ENCODE measurements around the gene CCDC85B.
"Not testable (repeated sequence)": the region's sequence is repeated elsewhere in the genome, so short reads cannot be mapped to it uniquely, and the experiment has no call there.

Gene CCDC85B

DNA sequence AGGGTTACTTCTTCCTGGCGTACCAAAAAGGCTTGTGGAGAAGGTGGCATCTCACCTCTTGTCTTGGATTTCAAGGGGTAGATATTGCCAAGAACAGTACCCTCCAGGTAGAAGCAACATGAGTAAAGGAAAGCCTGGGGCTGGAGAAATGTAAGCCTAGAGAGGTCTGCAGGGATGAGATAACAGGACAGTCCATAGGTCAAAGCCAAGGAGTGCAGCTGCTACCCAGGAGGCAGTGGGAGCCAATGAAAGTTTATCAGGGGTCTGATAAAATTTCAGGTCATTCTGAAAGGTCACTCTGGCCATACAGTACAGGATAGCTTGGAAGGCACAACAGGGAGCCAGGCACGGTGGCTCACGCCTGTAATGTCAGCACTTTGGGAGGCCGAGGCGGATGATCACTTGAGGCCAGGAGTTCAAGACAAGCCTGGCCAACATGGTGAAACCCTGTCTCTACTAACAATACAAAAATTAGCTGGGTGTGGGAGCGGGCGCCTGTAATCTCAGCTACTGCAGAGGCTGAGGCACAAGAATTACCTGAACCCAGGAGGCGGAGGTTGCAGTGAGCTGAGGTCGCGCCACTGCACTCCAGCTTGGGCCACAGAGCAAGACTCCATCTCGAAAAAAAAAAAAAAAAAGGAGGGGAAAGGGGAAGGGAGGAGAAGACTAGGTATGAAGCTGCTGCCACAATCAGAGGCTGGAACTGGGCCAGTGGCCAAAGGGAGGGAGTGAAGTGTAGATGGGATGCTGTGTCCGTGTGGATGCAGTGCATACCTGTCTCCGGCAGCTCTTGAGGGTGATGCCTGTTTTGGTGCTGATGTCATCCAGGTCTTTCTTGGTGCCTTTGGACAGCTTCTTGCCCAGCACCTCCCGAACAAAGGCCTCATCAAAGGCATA is 3.4 kb upstream of the CCDC85B start:
- peaks cover 64% of the 10 kb centered on the region for H3K4me1 ChIP-seq (ENCODE audit: control insufficient read depth, insufficient read depth, low read length)
- H3K4me3 ChIP-seq (ENCODE audit: low read length), result peak overlapping the region; percentile 90
- peaks cover 15% of the 10 kb centered on the region for H3K36me3 ChIP-seq (ENCODE audit: control insufficient read depth, insufficient read depth, low read length)
- H3K27me3 ChIP-seq (ENCODE audit: control insufficient read depth, insufficient read depth, low read length), result no peaks in the 10 kb centered on the region
- peak overlapping the region; percentile 72 for H3K9ac ChIP-seq (ENCODE audit: low read length)
- no peaks in the 10 kb centered on the region for H3K9me3 ChIP-seq (ENCODE audit: control insufficient read depth, low read length)

DNA sequence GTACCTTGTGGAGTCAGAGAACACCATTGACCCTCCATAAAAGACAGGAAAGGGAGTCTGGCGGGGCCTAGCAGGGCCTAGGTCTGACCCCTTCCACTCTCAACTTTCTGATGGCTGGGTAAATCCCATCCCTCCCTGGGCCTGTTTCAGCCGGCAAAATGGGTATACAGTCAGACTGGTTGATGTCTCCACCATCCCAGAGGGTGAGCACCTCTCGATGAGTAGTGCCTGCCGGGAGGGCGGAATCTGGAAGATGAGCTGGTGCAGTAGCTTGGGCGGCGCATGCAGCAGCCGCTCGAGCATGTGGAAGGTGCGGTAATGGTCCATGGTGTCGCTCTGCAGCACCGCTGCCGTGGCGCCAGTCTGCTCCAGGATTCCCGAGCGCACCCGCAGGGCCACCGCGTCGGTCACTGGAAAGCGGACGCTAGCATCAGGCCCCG is 2.7 kb upstream of the CCDC85B start:
- Histone ChIP-seq H3K4me3 (ENCODE audit: low read length) (peak overlapping the region; percentile 90), H3K9me3 (ENCODE audit: control insufficient read depth, low read length) (no peaks in the 10 kb centered on the region), H3K4me1 (ENCODE audit: control insufficient read depth, insufficient read depth, low read length) (peaks cover 70% of the 10 kb centered on the region), H3K36me3 (ENCODE audit: control insufficient read depth, insufficient read depth, low read length) (peaks cover 15% of the 10 kb centered on the region), H3K9ac (ENCODE audit: low read length) (peak overlapping the region; percentile 72), H3K27me3 (ENCODE audit: control insufficient read depth, insufficient read depth, low read length) (no peaks in the 10 kb centered on the region)

DNA sequence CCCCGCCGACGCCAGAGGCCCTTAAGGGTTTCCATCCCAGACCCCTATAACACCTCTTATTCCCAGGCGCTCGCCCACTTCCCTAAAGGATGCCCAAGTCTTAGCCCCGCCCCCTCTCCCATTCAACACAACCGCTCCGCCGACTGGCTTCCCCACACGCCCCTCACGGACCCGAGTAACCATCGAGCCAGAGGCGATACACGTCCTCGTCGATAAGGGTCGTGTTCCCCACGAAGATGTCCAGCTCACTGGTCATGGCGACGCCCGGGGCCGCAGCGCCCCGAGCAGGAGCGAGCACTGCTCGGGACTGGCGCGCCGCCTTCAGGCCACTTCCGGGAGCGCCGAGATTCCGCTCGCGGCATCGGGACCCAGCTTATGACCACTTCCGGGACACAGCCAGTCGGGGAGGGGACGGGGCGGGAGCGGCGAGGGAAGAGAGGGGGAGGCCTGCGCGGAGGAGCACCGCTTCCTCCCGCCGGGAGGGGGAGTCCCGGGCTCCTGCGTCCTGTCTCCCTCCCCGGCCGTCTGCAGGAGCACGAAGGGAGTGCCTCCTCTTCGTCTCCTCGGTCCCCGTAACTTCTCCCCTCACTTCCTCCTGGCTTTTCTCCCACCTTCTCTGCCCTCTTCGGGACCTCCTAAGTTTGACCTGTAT is 2.2 kb upstream of the CCDC85B start, which contains the start of gene FIBP:
FIBP (minus strand) TSS at position 309 of the 652 bp plus-strand sequence; CDS start at position 256, 53 bp downstream.
- peaks cover 75% of the 10 kb centered on the region for H3K4me1 ChIP-seq (ENCODE audit: control insufficient read depth, insufficient read depth, low read length)
- H3K9me3 ChIP-seq (ENCODE audit: control insufficient read depth, low read length), result no peaks in the 10 kb centered on the region
- peaks cover 13% of the 10 kb centered on the region for H3K36me3 ChIP-seq (ENCODE audit: control insufficient read depth, insufficient read depth, low read length)
- H3K27me3 ChIP-seq (ENCODE audit: control insufficient read depth, insufficient read depth, low read length), result no peaks in the 10 kb centered on the region
- H3K9ac ChIP-seq (ENCODE audit: low read length), result peak within 1 kb of the TSS; percentile 72
- peak within 1 kb of the TSS; percentile 90 for H3K4me3 ChIP-seq (ENCODE audit: low read length)

DNA sequence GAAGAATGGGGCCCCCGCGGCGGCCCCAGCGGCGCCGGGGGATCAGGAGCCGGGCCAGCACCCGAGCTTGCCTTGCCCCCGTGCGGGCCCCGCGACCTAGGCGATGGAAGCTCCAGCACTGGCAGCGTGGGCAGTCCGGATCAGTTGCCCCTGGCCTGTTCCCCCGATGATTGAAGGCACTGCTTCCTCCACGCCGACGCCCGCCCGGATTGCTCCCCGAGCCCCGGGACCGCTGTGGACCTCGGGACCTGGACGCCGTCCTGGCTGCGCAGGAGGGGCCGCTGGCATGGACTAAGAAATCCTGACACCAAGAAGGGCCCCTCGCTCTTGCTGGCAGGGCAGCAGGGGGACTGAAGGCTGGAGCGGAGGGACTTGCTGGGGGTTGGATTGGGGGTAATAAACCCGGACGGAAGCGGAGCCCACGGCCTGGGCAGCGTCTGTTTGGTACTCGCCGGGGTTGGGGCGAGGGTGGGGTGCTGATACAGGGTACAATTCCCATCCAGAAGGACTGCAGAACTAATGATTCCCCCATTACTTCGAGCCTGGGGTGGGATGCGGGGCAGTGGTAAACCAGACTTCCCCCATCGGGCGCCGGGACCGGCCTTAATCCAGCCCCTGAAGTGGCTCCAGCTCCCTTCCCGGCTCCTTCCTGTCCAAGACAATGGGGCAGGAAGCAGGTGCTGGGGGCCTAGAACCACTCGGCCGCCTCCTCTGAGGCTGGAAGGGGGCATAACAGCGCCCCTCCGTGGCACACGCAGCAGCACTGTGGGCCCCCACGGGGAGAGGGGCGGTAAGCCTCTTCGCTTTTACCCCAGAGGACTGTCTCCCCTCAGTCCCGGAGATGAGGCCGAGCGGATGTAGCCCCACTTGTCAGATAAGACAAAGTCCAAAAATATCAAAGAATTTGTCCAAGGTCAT is 1.0 kb downstream of the CCDC85B start:
- no peaks in the 10 kb centered on the region for H3K36me3 ChIP-seq (ENCODE audit: control insufficient read depth, insufficient read depth, low read length)
- peaks cover 56% of the 10 kb centered on the region for H3K4me1 ChIP-seq (ENCODE audit: control insufficient read depth, insufficient read depth, low read length)
- H3K9ac ChIP-seq (ENCODE audit: low read length), result peak overlapping the region; percentile 72
- H3K4me3 ChIP-seq (ENCODE audit: low read length), result peak overlapping the region; percentile 69
- no peaks in the 10 kb centered on the region for H3K9me3 ChIP-seq (ENCODE audit: control insufficient read depth, low read length)
- no peaks in the 10 kb centered on the region for H3K27me3 ChIP-seq (ENCODE audit: control insufficient read depth, insufficient read depth, low read length)

DNA sequence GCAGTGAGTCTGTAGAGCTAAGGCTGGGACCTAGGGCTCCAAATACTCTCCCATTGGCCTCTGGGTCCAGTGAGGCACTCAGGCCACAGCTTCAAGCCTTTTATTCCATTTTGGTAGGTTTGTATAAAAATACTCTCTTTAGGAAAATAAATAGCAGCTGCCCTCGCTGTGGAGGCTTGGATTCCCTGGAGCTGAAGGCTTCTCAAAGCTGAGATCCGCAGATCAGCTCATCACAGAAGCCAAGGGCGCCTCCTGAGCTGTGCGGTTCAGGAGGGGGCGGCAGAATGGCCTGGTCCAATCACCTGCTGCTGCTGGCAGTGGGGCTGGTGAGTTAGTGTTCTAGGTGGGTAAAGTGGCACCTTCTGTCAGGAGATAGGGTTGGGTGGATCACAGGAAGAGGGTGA is 1.7 kb downstream of the CCDC85B start:
- peak overlapping the region; percentile 72 for H3K9ac ChIP-seq (ENCODE audit: low read length)
- not testable (repeated sequence) for H3K4me3 ChIP-seq (ENCODE audit: low read length); H3K36me3 ChIP-seq (ENCODE audit: control insufficient read depth, insufficient read depth, low read length); H3K27me3 ChIP-seq (ENCODE audit: control insufficient read depth, insufficient read depth, low read length); H3K9me3 ChIP-seq (ENCODE audit: control insufficient read depth, low read length)
- H3K4me1 ChIP-seq (ENCODE audit: control insufficient read depth, insufficient read depth, low read length), result peaks cover 50% of the 10 kb centered on the region

DNA sequence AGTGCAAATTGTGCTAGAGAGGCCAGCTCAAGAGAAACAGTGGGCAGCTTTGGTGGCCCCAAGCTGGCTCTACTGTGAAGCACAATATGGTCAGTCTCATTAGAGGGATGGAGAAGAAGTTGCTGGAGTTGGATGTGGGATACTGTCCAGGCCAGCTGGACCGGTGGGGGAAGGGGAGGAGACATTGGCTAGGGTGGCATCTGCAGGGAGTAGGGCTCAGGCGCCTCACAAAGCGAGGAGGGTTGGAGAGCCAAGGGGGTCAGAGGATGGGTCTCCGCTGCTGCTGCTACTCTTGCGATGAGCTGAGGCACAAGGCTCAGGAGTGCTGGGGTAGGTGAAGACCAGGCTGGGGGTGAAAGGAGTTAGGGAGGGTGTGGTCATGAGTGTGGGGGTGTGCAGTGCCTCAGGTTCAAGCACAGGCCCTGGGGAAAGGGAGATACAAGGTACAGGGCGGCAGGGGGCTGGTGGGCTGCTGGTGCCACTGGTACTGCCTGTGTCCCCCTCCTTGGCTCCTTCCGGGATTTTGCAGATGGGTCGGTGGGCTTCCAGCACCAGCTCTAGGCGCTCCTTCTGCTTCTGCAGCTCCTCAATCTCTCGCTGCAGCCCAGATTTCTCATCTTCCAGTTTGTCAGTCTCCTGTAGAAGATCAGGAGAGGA is 2.3 kb downstream of the CCDC85B start:
- Histone ChIP-seq H3K9me3 (ENCODE audit: control insufficient read depth, low read length) (no peaks in the 10 kb centered on the region), H3K4me1 (ENCODE audit: control insufficient read depth, insufficient read depth, low read length) (peaks cover 43% of the 10 kb centered on the region), H3K36me3 (ENCODE audit: control insufficient read depth, insufficient read depth, low read length) (no peaks in the 10 kb centered on the region), H3K9ac (ENCODE audit: low read length) (peak overlapping the region; percentile 72), H3K27me3 (ENCODE audit: control insufficient read depth, insufficient read depth, low read length) (no peaks in the 10 kb centered on the region), H3K4me3 (ENCODE audit: low read length) (no peak overlapping the region)

DNA sequence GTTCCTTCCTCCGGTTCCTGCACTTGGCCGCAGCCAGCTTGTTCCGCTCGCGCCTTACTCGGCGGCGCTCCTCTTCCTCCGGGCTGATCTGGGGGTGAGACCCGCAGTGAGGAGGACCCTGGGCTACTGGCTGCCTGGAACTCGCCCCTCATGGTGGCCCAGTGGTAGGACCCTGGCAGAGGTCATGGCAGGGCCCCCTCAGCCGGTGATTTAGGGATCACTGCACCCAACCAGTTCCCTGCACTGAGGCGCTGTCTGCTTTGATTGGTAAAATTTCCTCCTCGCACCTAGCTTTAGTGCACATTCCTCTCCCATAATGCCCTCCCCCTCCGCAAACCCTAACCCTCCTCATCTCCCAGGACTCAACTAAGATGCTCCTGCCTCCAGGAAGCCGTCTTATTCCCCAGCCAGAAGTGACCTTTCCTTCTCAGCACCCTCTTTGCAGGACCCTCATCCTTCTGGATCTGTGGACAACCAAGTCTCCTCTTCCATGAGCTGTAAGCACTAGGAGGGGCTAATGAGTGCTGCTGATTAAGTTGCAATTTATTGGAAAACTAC is 3.6 kb downstream of the CCDC85B start:
- H3K9ac ChIP-seq (ENCODE audit: low read length), result peak overlapping the region; percentile 23
- no peaks in the 10 kb centered on the region for H3K36me3 ChIP-seq (ENCODE audit: control insufficient read depth, insufficient read depth, low read length)
- H3K4me3 ChIP-seq (ENCODE audit: low read length), result no peak overlapping the region
- H3K9me3 ChIP-seq (ENCODE audit: control insufficient read depth, low read length), result no peaks in the 10 kb centered on the region
- H3K27me3 ChIP-seq (ENCODE audit: control insufficient read depth, insufficient read depth, low read length), result no peaks in the 10 kb centered on the region
- H3K4me1 ChIP-seq (ENCODE audit: control insufficient read depth, insufficient read depth, low read length), result peaks cover 46% of the 10 kb centered on the region

DNA sequence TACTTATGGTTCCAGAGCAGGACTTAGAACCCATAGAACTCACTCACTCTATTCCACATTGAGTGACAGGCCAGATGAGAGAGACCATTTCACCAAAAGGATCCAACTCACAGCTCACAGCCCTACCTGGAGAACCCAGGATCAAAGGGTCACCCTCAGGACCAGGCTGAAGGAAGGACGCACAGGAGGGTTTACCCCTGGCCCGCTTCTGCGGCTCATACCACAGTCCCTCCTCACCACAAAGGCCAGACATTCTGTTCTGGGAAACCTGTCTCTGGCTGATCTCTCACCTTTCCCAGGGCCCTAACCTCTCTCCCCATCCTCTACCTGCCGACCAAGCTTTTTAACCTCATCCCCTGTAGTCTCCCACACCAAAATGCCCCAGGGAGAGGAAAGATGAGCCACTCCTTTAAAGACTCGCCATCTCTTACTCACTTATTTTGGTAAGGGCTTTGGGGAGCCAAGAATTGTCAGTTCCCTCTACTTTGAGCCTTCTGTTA is 5.1 kb downstream of the CCDC85B start:
- peaks cover 6% of the 10 kb centered on the region for H3K27me3 ChIP-seq (ENCODE audit: control insufficient read depth, insufficient read depth, low read length)
- no peak overlapping the region for H3K9ac ChIP-seq (ENCODE audit: low read length)
- H3K4me3 ChIP-seq (ENCODE audit: low read length), result no peak overlapping the region
- no peaks in the 10 kb centered on the region for H3K9me3 ChIP-seq (ENCODE audit: control insufficient read depth, low read length)
- no peaks in the 10 kb centered on the region for H3K36me3 ChIP-seq (ENCODE audit: control insufficient read depth, insufficient read depth, low read length)
- peaks cover 43% of the 10 kb centered on the region for H3K4me1 ChIP-seq (ENCODE audit: control insufficient read depth, insufficient read depth, low read length)

DNA sequence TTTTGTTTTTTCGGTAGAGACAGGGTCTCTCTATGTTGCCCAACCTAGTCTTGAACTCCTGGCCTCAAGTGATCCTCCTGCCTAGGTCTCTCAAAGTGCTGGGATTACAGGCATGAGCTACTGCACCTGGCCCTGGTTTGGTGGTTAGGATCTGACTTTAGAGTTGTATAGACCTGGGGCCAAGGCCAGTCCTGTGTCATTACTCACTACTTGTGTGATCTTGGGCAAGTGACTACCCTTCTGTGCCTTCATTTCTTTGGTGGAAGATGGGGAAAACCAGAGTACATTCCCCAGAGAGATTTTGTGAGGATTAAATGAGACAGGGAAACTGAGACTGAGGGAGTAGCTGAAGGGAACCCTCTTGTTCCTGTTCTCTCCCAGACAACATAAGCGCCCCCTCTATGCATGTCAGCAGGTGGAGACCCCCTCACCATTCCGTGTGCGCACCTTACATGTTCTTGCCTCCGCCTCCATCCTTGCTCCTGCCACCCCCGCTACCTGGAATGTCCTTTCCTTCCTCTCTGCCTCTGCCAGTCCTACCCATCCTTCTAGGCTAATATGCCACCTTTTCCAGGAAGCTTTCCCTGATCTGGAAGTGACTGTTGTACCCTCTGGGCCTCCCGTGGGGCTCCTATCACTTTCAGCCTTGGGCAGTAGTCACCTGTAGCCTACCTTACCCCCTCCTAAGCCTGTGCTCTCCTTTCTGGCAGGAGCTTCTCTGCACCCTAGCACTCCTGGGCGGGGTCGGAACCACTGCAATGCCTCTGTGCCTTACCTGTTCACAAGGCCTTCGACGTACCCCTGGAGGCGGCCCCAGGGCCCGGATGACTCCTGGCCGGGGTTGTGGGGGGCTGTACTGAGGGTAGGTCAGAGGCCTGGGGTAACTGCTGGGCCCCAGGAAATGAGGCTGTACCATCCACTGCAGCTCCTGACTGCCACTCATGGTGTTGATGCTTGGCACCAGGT is 5.8 kb downstream of the CCDC85B start:
- Histone ChIP-seq H3K27me3 (ENCODE audit: control insufficient read depth, insufficient read depth, low read length) (peaks cover 6% of the 10 kb centered on the region), H3K9ac (ENCODE audit: low read length) (no peak overlapping the region), H3K4me3 (ENCODE audit: low read length) (no peak overlapping the region), H3K4me1 (ENCODE audit: control insufficient read depth, insufficient read depth, low read length) (peaks cover 39% of the 10 kb centered on the region), H3K36me3 (ENCODE audit: control insufficient read depth, insufficient read depth, low read length) (no peaks in the 10 kb centered on the region), H3K9me3 (ENCODE audit: control insufficient read depth, low read length) (no peaks in the 10 kb centered on the region)

DNA sequence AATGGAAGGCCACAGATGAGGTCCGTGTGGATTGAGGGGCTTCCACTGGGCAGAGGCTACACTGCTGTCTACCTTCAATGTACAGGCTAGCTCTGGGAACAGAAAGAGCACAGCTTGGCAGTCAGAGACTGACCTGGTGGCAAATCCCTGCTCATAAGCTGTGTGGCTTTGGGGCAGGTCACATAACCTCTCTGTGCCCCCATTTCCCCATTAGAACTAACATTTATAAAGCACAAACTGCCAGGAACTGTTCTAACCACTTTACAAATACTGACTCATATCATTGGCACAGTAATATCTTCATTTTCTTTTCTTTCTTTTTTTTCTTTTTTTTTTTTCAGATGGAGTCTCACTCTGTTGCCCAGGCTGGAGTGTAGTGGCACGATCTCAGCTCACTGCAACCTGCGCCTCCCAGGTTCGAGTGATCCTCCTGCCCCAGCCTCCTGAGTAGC is 6.6 kb downstream of the CCDC85B start:
- H3K4me3 ChIP-seq (ENCODE audit: low read length), result no peak overlapping the region
- H3K9ac ChIP-seq (ENCODE audit: low read length), result no peak overlapping the region
- H3K9me3 ChIP-seq (ENCODE audit: control insufficient read depth, low read length), result no peaks in the 10 kb centered on the region
- no peaks in the 10 kb centered on the region for H3K36me3 ChIP-seq (ENCODE audit: control insufficient read depth, insufficient read depth, low read length)
- peaks cover 6% of the 10 kb centered on the region for H3K27me3 ChIP-seq (ENCODE audit: control insufficient read depth, insufficient read depth, low read length)
- peaks cover 32% of the 10 kb centered on the region for H3K4me1 ChIP-seq (ENCODE audit: control insufficient read depth, insufficient read depth, low read length)
